ENCODE results near the gene USP19. TPM values are rescaled to one million over a fixed set of nuclear protein-coding genes. Genes with fewer than 3 reads are reported as not detected.

USP19 gene
- polyA plus RNA-seq, 1 experiment = 33.3 TPM

GRCh38 chr3:49122451-49122850, 1.8 kb upstream of the USP19 start:
- H3K27me3 ChIP-seq (ENCODE audit: control insufficient read depth, insufficient read depth, low read length) = no peaks in the 10 kb centered on the region
- H3K27ac ChIP-seq (ENCODE audit: low read depth, low read length) = no peak overlapping the region
- no peaks in the 10 kb centered on the region; the same call in 1 of the 2 replicates for H3K9me3 ChIP-seq (ENCODE audit: control insufficient read depth, insufficient read depth, low read length)
- ChIA-PET POLR2A (interaction anchor here (2.2 kb wide), 1 partner anchor 10 kb away, joined by 29 read pairs; the partner anchor contains the start of gene LAMB2), CTCF (no interaction called here)
- H3K4me3 ChIP-seq (ENCODE audit: low read depth, low read length) = no peak overlapping the region
- DNase-seq (ENCODE audit: low read depth, low spot score) = no peak
- TF ChIP-seq CTCF (IDR thresholded peaks at IDR 0.05; ENCODE audit: low read depth, low read length) = no peak

GRCh38 chr3:49122022-49122421, 1.4 kb upstream of the USP19 start:
- Histone ChIP-seq H3K27me3 (ENCODE audit: control insufficient read depth, insufficient read depth, low read length) (no peaks in the 10 kb centered on the region), H3K9me3 (ENCODE audit: control insufficient read depth, insufficient read depth, low read length) (no peaks in the 10 kb centered on the region; the same call in 1 of the 2 replicates), H3K4me3 (ENCODE audit: low read depth, low read length) (no peak overlapping the region), H3K27ac (ENCODE audit: low read depth, low read length) (no peak overlapping the region)
- no peak for DNase-seq (ENCODE audit: low read depth, low spot score)
- TF ChIP-seq CTCF (IDR thresholded peaks at IDR 0.05; ENCODE audit: low read depth, low read length) = no peak
- POLR2A ChIA-PET = interaction anchor here (2.2 kb wide), 1 partner anchor 10 kb away, joined by 29 read pairs; the partner anchor contains the start of gene LAMB2
- CTCF ChIA-PET = no interaction called here

GRCh38 chr3:49121132-49121736, 611 bp upstream of the USP19 start:
- Histone ChIP-seq H3K9me3 (ENCODE audit: control insufficient read depth, insufficient read depth, low read length) (no peaks in the 10 kb centered on the region; the same call in 1 of the 2 replicates), H3K27me3 (ENCODE audit: control insufficient read depth, insufficient read depth, low read length) (no peaks in the 10 kb centered on the region), H3K4me3 (ENCODE audit: low read depth, low read length) (peak overlapping the region; percentile 29), H3K27ac (ENCODE audit: low read depth, low read length) (peak overlapping the region; percentile 91)
- TF ChIP-seq CTCF (IDR thresholded peaks at IDR 0.05; ENCODE audit: low read depth, low read length) = no peak
- no peak for DNase-seq (ENCODE audit: low read depth, low spot score)
- CTCF ChIA-PET = no interaction called here
- POLR2A ChIA-PET = interaction anchor here (0.9 to 2.2 kb wide), 5 partner anchors 11 to 99 kb away, joined by 6 to 29 read pairs (median 8); partner anchors contain the start of genes IMPDH2, LAMB2, NDUFAF3 and QRICH1

- ChIA-PET POLR2A (interaction anchor here (0.5 to 2.2 kb wide), 5 partner anchors 12 to 91 kb away, joined by 4 to 29 read pairs (median 8); partner anchors contain the start of genes IMPDH2, LAMB2 and QRICH1), CTCF (no interaction called here)
- no peak for TF ChIP-seq CTCF (IDR thresholded peaks at IDR 0.05; ENCODE audit: low read depth, low read length)
- Histone ChIP-seq H3K9me3 (ENCODE audit: control insufficient read depth, insufficient read depth, low read length) (no peaks in the 10 kb centered on the region; the same call in 1 of the 2 replicates), H3K27me3 (ENCODE audit: control insufficient read depth, insufficient read depth, low read length) (no peaks in the 10 kb centered on the region), H3K27ac (ENCODE audit: low read depth, low read length) (peak overlapping the region; percentile 91), H3K4me3 (ENCODE audit: low read depth, low read length) (peak overlapping the region; percentile 96)
- DNase-seq (ENCODE audit: low read depth, low spot score) = no peak
Measured at GRCh38 chr3:49120096-49120437, 556 bp downstream of the USP19 start.

- ChIA-PET CTCF (no interaction called here), POLR2A (interaction anchor here (1.9 to 2.0 kb wide), 3 partner anchors 13 to 90 kb away, joined by 7 to 19 read pairs (median 8); partner anchors contain the start of genes IMPDH2 and QRICH1)
- no peak for DNase-seq (ENCODE audit: low read depth, low spot score)
- Histone ChIP-seq H3K4me3 (ENCODE audit: low read depth, low read length) (peak overlapping the region; percentile 96), H3K9me3 (ENCODE audit: control insufficient read depth, insufficient read depth, low read length) (no peaks in the 10 kb centered on the region; the same call in 1 of the 2 replicates), H3K27me3 (ENCODE audit: control insufficient read depth, insufficient read depth, low read length) (no peaks in the 10 kb centered on the region), H3K27ac (ENCODE audit: low read depth, low read length) (peak overlapping the region; percentile 91)
- no peak for TF ChIP-seq CTCF (IDR thresholded peaks at IDR 0.05; ENCODE audit: low read depth, low read length)
Measured at GRCh38 chr3:49119439-49119838, 1.2 kb downstream of the USP19 start.

Measured in AG04450 (cell line).